Thyroid gland (tissue), 4 donors: ENCODE data around the gene CNTNAP4.

Experiments
- POLR2A ChIP-seq, 2 donors: fragments of 450-650 bp; IDR thresholded peaks; one replicate each; pipeline ENCODE4 v1.6.1; 2017; ENCODE audit warnings: antibody characterized with exemption in 2 of 2, mild to moderate bottlenecking in 2 of 2, moderate library complexity in 1 of 2
- TF ChIP-seq, protein P1 (sequence below), 6 experiments: fragments of 200-600 bp in 3 of 6; fragments of 450-650 bp in 3 of 6; sonication (generic) in 3 of 6; IDR thresholded peaks; one replicate each; pipeline ENCODE4 v1.5.1; 2016 to 2019; ENCODE audit warnings: antibody characterized with exemption in 6 of 6, mild to moderate bottlenecking in 2 of 6, inconsistent platforms in 1 of 6, moderate library complexity in 1 of 6

GRCh38 chr16:76571755-76572154, 294.6 kb downstream of the CNTNAP4 start:
- TF ChIP-seq, protein P1, sequence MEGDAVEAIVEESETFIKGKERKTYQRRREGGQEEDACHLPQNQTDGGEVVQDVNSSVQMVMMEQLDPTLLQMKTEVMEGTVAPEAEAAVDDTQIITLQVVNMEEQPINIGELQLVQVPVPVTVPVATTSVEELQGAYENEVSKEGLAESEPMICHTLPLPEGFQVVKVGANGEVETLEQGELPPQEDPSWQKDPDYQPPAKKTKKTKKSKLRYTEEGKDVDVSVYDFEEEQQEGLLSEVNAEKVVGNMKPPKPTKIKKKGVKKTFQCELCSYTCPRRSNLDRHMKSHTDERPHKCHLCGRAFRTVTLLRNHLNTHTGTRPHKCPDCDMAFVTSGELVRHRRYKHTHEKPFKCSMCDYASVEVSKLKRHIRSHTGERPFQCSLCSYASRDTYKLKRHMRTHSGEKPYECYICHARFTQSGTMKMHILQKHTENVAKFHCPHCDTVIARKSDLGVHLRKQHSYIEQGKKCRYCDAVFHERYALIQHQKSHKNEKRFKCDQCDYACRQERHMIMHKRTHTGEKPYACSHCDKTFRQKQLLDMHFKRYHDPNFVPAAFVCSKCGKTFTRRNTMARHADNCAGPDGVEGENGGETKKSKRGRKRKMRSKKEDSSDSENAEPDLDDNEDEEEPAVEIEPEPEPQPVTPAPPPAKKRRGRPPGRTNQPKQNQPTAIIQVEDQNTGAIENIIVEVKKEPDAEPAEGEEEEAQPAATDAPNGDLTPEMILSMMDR (IDR thresholded peaks at IDR 0.05) = no peak
- TF ChIP-seq POLR2A (IDR thresholded peaks at IDR 0.05) = no peak
